Measurements from ENCODE around the gene MARCHF4.

The MARCHF4 gene

GRCh38 chr2:216351172-216351925 is 20.9 kb downstream of the MARCHF4 start:
- no peaks in the 10 kb centered on the region for H3F3A ChIP-seq (ENCODE audit: insufficient read depth, low read length)
- no peak overlapping the region for H3K4me2 ChIP-seq (ENCODE audit: low read length)
- H3K9me3 ChIP-seq (ENCODE audit: low read length): no peaks in the 10 kb centered on the region
- H3K9ac ChIP-seq (ENCODE audit: low read length): no peak overlapping the region
- no peak overlapping the region for H3K27ac ChIP-seq (ENCODE audit: low read depth, low read length, poor library complexity, severe bottlenecking)
- no peaks in the 10 kb centered on the region for H4K20me1 ChIP-seq (ENCODE audit: insufficient read depth, low read length)
- H3K4me1 ChIP-seq (ENCODE audit: insufficient read depth, low read length, severe bottlenecking): no peaks in the 10 kb centered on the region
- no peaks in the 10 kb centered on the region for H3K36me3 ChIP-seq (ENCODE audit: insufficient read depth, low read length)
- H3K4me3 ChIP-seq (ENCODE audit: low read depth, low read length, poor library complexity, severe bottlenecking): no peak overlapping the region
- H3K9me2 ChIP-seq (ENCODE audit: low read depth, low read length): no peaks in the 10 kb centered on the region
- no peak overlapping the region for H2AFZ ChIP-seq (ENCODE audit: low read length)
- H3K27me3 ChIP-seq (ENCODE audit: insufficient read depth, low read length): no peaks in the 10 kb centered on the region
- TF ChIP-seq EZH2 (IDR thresholded peaks at IDR 0.05; ENCODE audit: borderline replicate concordance, low read length): no peak
- no peak for TF ChIP-seq CTCF (IDR thresholded peaks at IDR 0.05; ENCODE audit: low read length)
- no peaks in the 10 kb centered on the region for H3K79me2 ChIP-seq (ENCODE audit: insufficient read depth, low read length)

- H3K27me3 ChIP-seq (ENCODE audit: insufficient read depth, low read length): no peaks in the 10 kb centered on the region
- TF ChIP-seq CTCF (IDR thresholded peaks at IDR 0.05; ENCODE audit: low read length) (no peak), EZH2 (IDR thresholded peaks at IDR 0.05; ENCODE audit: borderline replicate concordance, low read length) (no peak)
- H3K79me2 ChIP-seq (ENCODE audit: insufficient read depth, low read length): no peaks in the 10 kb centered on the region
- no peak overlapping the region for H2AFZ ChIP-seq (ENCODE audit: low read length)
- no peaks in the 10 kb centered on the region for H3K36me3 ChIP-seq (ENCODE audit: insufficient read depth, low read length)
- H3K4me1 ChIP-seq (ENCODE audit: insufficient read depth, low read length, severe bottlenecking): no peaks in the 10 kb centered on the region
- H3K9me2 ChIP-seq (ENCODE audit: low read depth, low read length): no peaks in the 10 kb centered on the region
- no peaks in the 10 kb centered on the region for H4K20me1 ChIP-seq (ENCODE audit: insufficient read depth, low read length)
- H3K27ac ChIP-seq (ENCODE audit: low read depth, low read length, poor library complexity, severe bottlenecking): no peak overlapping the region
- no peak overlapping the region for H3K4me3 ChIP-seq (ENCODE audit: low read depth, low read length, poor library complexity, severe bottlenecking)
- H3K9me3 ChIP-seq (ENCODE audit: low read length): no peaks in the 10 kb centered on the region
- no peaks in the 10 kb centered on the region for H3F3A ChIP-seq (ENCODE audit: insufficient read depth, low read length)
- H3K4me2 ChIP-seq (ENCODE audit: low read length): no peak overlapping the region
- no peak overlapping the region for H3K9ac ChIP-seq (ENCODE audit: low read length)
These were observed 22.0 kb downstream of the MARCHF4 start for GRCh38 chr2:216350214-216350791.

- H3K79me2 ChIP-seq (ENCODE audit: insufficient read depth, low read length): no peaks in the 10 kb centered on the region
- no peak overlapping the region for H3K4me3 ChIP-seq (ENCODE audit: low read depth, low read length, poor library complexity, severe bottlenecking)
- H3K36me3 ChIP-seq (ENCODE audit: insufficient read depth, low read length): no peaks in the 10 kb centered on the region
- no peak overlapping the region for H3K9ac ChIP-seq (ENCODE audit: low read length)
- TF ChIP-seq CTCF (IDR thresholded peaks at IDR 0.05; ENCODE audit: low read length) (no peak), EZH2 (IDR thresholded peaks at IDR 0.05; ENCODE audit: borderline replicate concordance, low read length) (no peak)
- no peaks in the 10 kb centered on the region for H4K20me1 ChIP-seq (ENCODE audit: insufficient read depth, low read length)
- H3K27me3 ChIP-seq (ENCODE audit: insufficient read depth, low read length): no peaks in the 10 kb centered on the region
- no peaks in the 10 kb centered on the region for H3K4me1 ChIP-seq (ENCODE audit: insufficient read depth, low read length, severe bottlenecking)
- no peaks in the 10 kb centered on the region for H3K9me3 ChIP-seq (ENCODE audit: low read length)
- H2AFZ ChIP-seq (ENCODE audit: low read length): no peak overlapping the region
- no peak overlapping the region for H3K4me2 ChIP-seq (ENCODE audit: low read length)
- H3F3A ChIP-seq (ENCODE audit: insufficient read depth, low read length): no peaks in the 10 kb centered on the region
- no peak overlapping the region for H3K27ac ChIP-seq (ENCODE audit: low read depth, low read length, poor library complexity, severe bottlenecking)
- no peaks in the 10 kb centered on the region for H3K9me2 ChIP-seq (ENCODE audit: low read depth, low read length)
These were observed 22.9 kb downstream of the MARCHF4 start for GRCh38 chr2:216349366-216349765.
